Upper lobe of left lung (tissue), 6 donors: ENCODE measurements around the gene GPR176. TPM values are rescaled to one million over a fixed set of nuclear protein-coding genes. Genes with fewer than 3 reads are reported as not detected.

ENCODE experiments used
- ATAC-seq, 2 donors: fragments of 200-7000 bp; cut with Tn5 transposase; one replicate each; pipeline ENCODE4 v1.9.1; 2022; ENCODE audit warnings: mild to moderate bottlenecking in 2 of 2, moderate library complexity in 2 of 2; ENCODE audit not compliant: low FRiP score in 2 of 2
- DNase-seq, 2 donors: peaks; one replicate each; pipeline ENCODE4 v3.0.0-alpha.2; 2019 to 2020
- H3K27ac ChIP-seq, 4 donors: fragments of 200-600 bp; sonication (generic); one replicate each; pipeline ENCODE4 v1.5.1; 2016 to 2019
- H3K27me3 ChIP-seq, 4 donors: fragments of 200-600 bp; sonication (generic); one replicate each; pipeline ENCODE4 v1.5.1; 2017 to 2019
- H3K36me3 ChIP-seq, 4 donors: fragments of 200-600 bp; sonication (generic); one replicate each; pipeline ENCODE4 v1.5.1; 2016 to 2019
- H3K4me1 ChIP-seq, 4 donors: fragments of 200-600 bp; sonication (generic); one replicate each; pipeline ENCODE4 v1.5.1; 2018 to 2019
- H3K4me3 ChIP-seq, 4 donors: fragments of 200-600 bp; sonication (generic); one replicate each; pipeline ENCODE4 v1.5.1; 2017 to 2019; ENCODE audit warnings: mild to moderate bottlenecking in 2 of 4, moderate library complexity in 1 of 4
- H3K9me3 ChIP-seq, 4 donors: fragments of 200-600 bp; sonication (generic); one replicate each; pipeline ENCODE4 v1.5.1; 2018 to 2019
- EP300 ChIP-seq, 4 donors: sonication (generic); formaldehyde crosslinking; IDR thresholded peaks; one replicate each; pipeline ENCODE4 v1.5.1; 2017; ENCODE audit warnings: antibody characterized with exemption in 4 of 4, control low read depth in 2 of 4
- POLR2A ChIP-seq, 4 donors: fragments of 450-650 bp; IDR thresholded peaks; one replicate each; pipeline ENCODE4 v1.5.1; 2016 to 2017; ENCODE audit warnings: antibody characterized with exemption in 4 of 4, mild to moderate bottlenecking in 2 of 4
- POLR2AphosphoS5 ChIP-seq, 2 donors: sonication (generic); formaldehyde crosslinking; IDR thresholded peaks; one replicate each; pipeline ENCODE4 v1.5.1; 2017; ENCODE audit warnings: antibody characterized with exemption in 2 of 2
- WGBS, 2 donors: methylation state at CpG; one replicate each; pipeline ENCODE4 v1.1.5; 2017 to 2018; 5-methylcytosine and 5-hydroxymethylcytosine counted together
- total RNA-seq, 6 donors: library from RNA; depleted of rRNA in 4 of 6; stranded (reverse); fragments of >200 nt in 4 of 6; gene quantifications; one replicate each; pipeline versions ENCODE4 v1.1.0 to v1.2.1, GENCODE V29; 2016 to 2021
- TF ChIP-seq, protein P1 (sequence below), 6 experiments: fragments of 450-650 bp in 4 of 6; fragments of 200-600 bp in 2 of 6; sonication (generic) in 2 of 6; IDR thresholded peaks; one replicate each; pipeline ENCODE4 v1.5.1; 2016 to 2019; ENCODE audit warnings: antibody characterized with exemption in 6 of 6
- donor health status: DM: no; HTN: no; CAD: no; lungs with moderate emphysema.
- donor health status: DM: no; HTN: yes; CAD: no; lungs with severe emphysema.

Gene GPR176
- total RNA-seq, 6 donors from 2014 or later: 1.4 to 12.0 (median 4.9) TPM

DNA sequence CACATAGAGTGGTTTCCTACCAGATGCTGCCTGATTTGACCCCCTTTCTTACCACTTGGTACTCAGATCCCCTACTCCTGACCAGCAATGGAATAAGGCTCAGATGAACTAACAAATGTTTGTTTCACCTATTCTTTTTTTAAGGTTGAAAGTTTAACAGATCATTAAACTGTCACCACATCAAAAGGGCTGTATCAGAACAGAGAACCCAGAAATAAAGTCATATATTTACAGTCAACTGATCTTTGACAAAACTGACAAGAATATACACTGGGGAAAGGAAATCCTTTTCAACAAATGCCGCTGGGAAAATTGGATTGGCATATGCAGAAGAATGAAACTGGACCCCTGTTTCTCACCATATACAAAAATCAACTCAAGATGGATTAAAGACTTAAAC lies 56.0 kb downstream of the GPR176 start:
- Histone ChIP-seq H3K4me3 (no peak overlapping the region), H3K27ac (no peak overlapping the region), H3K36me3 (no peaks in the 10 kb centered on the region), H3K4me1 (no peaks in the 10 kb centered on the region), H3K27me3 (no peaks in the 10 kb centered on the region), H3K9me3 (no peaks in the 10 kb centered on the region)
- ATAC-seq: no peak
- TF ChIP-seq POLR2AphosphoS5 (IDR thresholded peaks at IDR 0.05) (no peak), EP300 (IDR thresholded peaks at IDR 0.05) (no peak), POLR2A (IDR thresholded peaks at IDR 0.05) (no peak)
- TF ChIP-seq, protein P1, sequence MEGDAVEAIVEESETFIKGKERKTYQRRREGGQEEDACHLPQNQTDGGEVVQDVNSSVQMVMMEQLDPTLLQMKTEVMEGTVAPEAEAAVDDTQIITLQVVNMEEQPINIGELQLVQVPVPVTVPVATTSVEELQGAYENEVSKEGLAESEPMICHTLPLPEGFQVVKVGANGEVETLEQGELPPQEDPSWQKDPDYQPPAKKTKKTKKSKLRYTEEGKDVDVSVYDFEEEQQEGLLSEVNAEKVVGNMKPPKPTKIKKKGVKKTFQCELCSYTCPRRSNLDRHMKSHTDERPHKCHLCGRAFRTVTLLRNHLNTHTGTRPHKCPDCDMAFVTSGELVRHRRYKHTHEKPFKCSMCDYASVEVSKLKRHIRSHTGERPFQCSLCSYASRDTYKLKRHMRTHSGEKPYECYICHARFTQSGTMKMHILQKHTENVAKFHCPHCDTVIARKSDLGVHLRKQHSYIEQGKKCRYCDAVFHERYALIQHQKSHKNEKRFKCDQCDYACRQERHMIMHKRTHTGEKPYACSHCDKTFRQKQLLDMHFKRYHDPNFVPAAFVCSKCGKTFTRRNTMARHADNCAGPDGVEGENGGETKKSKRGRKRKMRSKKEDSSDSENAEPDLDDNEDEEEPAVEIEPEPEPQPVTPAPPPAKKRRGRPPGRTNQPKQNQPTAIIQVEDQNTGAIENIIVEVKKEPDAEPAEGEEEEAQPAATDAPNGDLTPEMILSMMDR (IDR thresholded peaks at IDR 0.05): no peak
- DNase-seq: no peak
- 55 to 65% methylated on average over 1 of the region's 1 CpG for WGBS, 2 donors

DNA sequence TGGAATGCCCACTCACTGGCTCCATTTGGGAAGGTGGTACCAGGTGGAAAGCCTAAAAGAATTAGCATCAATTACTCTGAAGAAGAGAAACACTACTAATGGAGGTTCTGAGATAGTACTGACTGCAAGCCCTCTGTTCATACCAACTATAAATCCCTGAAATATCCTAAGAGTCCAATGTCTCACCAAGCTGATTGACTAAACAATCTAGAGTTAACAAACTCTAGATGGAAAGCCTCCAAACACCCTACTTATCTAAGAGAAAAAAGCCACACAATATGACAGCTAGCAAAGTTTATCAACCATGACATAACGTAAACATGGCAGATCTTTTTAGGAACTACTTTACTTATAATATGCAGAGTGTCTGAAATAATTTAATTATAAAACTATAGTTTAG lies 59.2 kb downstream of the GPR176 start:
- TF ChIP-seq, protein P1 (IDR thresholded peaks at IDR 0.05): no peak
- TF ChIP-seq POLR2A (IDR thresholded peaks at IDR 0.05) (no peak), POLR2AphosphoS5 (IDR thresholded peaks at IDR 0.05) (no peak), EP300 (IDR thresholded peaks at IDR 0.05) (no peak)
- Histone ChIP-seq H3K27me3 (no peaks in the 10 kb centered on the region), H3K36me3 (no peaks in the 10 kb centered on the region), H3K4me3 (no peak overlapping the region), H3K4me1 (peaks cover 0 to 4% (median 0%) of the 10 kb centered on the region in 4 donors), H3K9me3 (no peaks in the 10 kb centered on the region), H3K27ac (no peak overlapping the region)
- 97 to 100% methylated on average over 1 of the region's 1 CpG for WGBS, 2 donors
- ATAC-seq (no peak), DNase-seq (no peak)

DNA sequence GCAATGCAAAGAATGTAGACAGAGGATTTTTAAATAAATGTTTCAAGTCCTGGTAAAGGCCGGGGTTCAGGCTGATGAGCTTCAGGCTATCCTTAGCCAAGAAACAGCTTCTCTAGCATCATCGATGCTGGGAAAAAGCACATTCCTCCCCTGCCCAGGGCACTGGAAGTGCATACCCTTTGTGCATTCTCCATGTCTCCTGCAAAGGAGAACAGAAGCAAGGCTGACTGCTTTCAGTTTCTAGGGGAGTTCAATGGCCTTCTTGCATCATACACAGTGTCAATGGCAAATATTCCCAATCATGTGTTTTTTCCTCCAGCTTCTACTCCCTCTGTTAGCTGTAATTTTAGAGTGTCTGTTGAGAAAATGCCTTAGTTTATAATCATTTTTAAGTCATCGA lies 59.9 kb downstream of the GPR176 start:
- no peaks in the 10 kb centered on the region for H3K36me3 ChIP-seq
- no peak for DNase-seq
- TF ChIP-seq, protein P1 (IDR thresholded peaks at IDR 0.05): no peak
- TF ChIP-seq EP300 (IDR thresholded peaks at IDR 0.05): no peak

DNA sequence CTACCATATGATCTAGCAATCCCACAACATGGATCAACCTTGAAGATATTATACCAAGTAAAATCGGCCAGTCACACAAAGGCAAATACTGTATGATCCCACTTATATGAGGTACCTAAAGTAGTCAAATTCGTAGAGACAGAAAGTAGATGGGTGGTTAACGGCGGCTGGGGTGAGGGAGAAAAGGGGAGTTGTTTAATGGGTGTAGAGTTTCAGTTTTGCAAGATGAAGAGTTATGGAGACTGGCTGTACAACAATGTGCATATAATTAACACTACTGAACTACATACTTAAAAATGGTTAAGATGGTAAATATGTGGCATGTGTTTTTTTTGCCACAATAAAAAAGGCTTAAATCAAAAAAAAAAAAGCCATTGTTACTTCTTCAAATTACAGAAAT lies 60.4 kb downstream of the GPR176 start:
- H3K27ac ChIP-seq: no peak overlapping the region
- WGBS, 2 donors: 90 to 94% methylated on average over 4 of the region's 4 CpGs
- H3K9me3 ChIP-seq: no peaks in the 10 kb centered on the region
- no peak for ATAC-seq
- no peak overlapping the region for H3K4me3 ChIP-seq
- no peaks in the 10 kb centered on the region for H3K36me3 ChIP-seq
- no peak for DNase-seq
- H3K4me1 ChIP-seq: peaks cover 0 to 9% (median 0%) of the 10 kb centered on the region in 4 donors
- no peaks in the 10 kb centered on the region for H3K27me3 ChIP-seq
- no peak for TF ChIP-seq EP300 (IDR thresholded peaks at IDR 0.05)
- TF ChIP-seq POLR2AphosphoS5 (IDR thresholded peaks at IDR 0.05): no peak

More for the DNA sequence above, 59.9 kb downstream of the GPR176 start:
- no peak for ATAC-seq
- WGBS, 2 donors: 80 to 89% methylated on average over 3 of the region's 3 CpGs
- H3K27ac ChIP-seq: no peak overlapping the region
- no peaks in the 10 kb centered on the region for H3K27me3 ChIP-seq
- H3K4me3 ChIP-seq: no peak overlapping the region
- no peaks in the 10 kb centered on the region for H3K9me3 ChIP-seq
- peaks cover 0 to 9% (median 0%) of the 10 kb centered on the region in 4 donors for H3K4me1 ChIP-seq

DNA sequence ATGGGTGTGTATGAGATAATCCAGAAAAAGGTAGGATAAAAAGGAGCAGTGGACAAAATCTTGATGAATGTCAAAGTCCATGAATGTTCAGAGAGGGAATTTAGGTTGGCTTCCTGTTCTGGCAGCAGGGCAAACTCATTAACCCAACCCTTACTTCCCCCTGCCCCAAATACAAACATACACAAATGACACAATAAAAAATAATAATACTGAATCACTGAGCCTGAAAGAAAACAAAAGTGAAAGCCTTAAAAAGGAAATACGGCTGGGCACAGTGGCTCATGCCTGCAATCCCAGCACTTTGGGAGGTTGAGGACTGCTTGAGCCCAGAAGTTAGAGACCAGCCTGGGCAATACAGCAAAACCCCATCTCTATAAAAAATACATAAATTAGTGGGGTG lies 62.9 kb downstream of the GPR176 start:
- H3K27ac ChIP-seq: peak overlapping the region in 1 of 4 donors; percentile 27
- no peaks in the 10 kb centered on the region for H3K9me3 ChIP-seq
- H3K27me3 ChIP-seq: no peaks in the 10 kb centered on the region
- WGBS, 2 donors: 63 to 70% methylated on average over 1 of the region's 1 CpG
- TF ChIP-seq EP300 (IDR thresholded peaks at IDR 0.05): no peak
- peaks cover 0 to 9% (median 1%) of the 10 kb centered on the region in 4 donors for H3K4me1 ChIP-seq
- no peak overlapping the region for H3K4me3 ChIP-seq
- DNase-seq (no peak), ATAC-seq (no peak)
- no peaks in the 10 kb centered on the region for H3K36me3 ChIP-seq

DNA sequence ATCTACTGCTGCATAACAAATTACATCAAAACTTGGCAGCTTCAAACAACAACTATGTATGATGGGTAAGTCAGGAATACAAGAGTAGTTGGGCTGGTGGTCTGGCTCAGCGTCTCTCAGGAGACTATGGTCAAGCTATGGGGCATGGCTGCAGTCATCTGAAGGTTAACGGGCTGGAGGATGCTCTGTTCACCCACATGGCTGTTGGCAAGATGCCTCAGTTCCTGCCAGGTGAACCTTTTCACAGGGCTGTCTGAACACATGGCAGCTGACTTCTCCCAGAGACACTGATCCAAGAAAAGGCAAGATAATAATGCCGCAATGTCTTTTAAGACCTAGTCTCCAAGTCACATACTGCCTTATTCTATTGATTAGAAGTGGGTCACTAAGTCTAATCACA lies 63.7 kb downstream of the GPR176 start:
- Histone ChIP-seq H3K4me3 (no peak overlapping the region), H3K36me3 (no peaks in the 10 kb centered on the region), H3K4me1 (peaks cover 0 to 11% (median 1%) of the 10 kb centered on the region in 4 donors), H3K27ac (no peak overlapping the region), H3K9me3 (no peaks in the 10 kb centered on the region), H3K27me3 (no peaks in the 10 kb centered on the region)
- TF ChIP-seq, protein P1 (IDR thresholded peaks at IDR 0.05): no peak
- TF ChIP-seq POLR2A (IDR thresholded peaks at IDR 0.05) (no peak), EP300 (IDR thresholded peaks at IDR 0.05) (no peak), POLR2AphosphoS5 (IDR thresholded peaks at IDR 0.05) (no peak)
- DNase-seq (no peak), ATAC-seq (no peak)
- 84 to 97% methylated on average over 3 of the region's 3 CpGs for WGBS, 2 donors
